Sigmoid colon (tissue), 7 donors: Measurements from ENCODE around the gene ATP10A. TPM values are rescaled to one million over a fixed set of nuclear protein-coding genes. Genes with fewer than 3 reads are reported as not detected.

Source experiments
- DNase-seq: peaks from one replicate; pipeline ENCODE4 v3.0.0-alpha.2; 2019
- H3K27ac ChIP-seq, 4 donors: fragments of 200-600 bp; sonication (generic); one replicate each; pipeline ENCODE4 v1.5.1; 2016 to 2019; ENCODE audit warnings: mild to moderate bottlenecking in 1 of 4
- H3K27me3 ChIP-seq, 3 donors: fragments of 200-600 bp; sonication (generic); one replicate each; pipeline ENCODE4 v1.5.1; 2019; ENCODE audit warnings: mild to moderate bottlenecking in 1 of 3
- H3K36me3 ChIP-seq, 4 donors: fragments of 200-600 bp; sonication (generic); one replicate each; pipeline ENCODE4 v1.5.1; 2016 to 2019
- H3K4me1 ChIP-seq, 4 donors: fragments of 200-600 bp; sonication (generic); one replicate each; pipeline ENCODE4 v1.5.1; 2017 to 2019
- H3K4me3 ChIP-seq, 4 donors: fragments of 200-600 bp; sonication (generic); one replicate each; pipeline ENCODE4 v1.5.1; 2017 to 2019; ENCODE audit warnings: mild to moderate bottlenecking in 2 of 4, moderate library complexity in 1 of 4
- H3K9me3 ChIP-seq, 4 donors: fragments of 200-600 bp in 3 of 4; sonication (generic) in 3 of 4; one replicate each; pipeline versions ENCODE4 v1.5.1 to v1.6.1; 2013 to 2019
- CTCF ChIP-seq, 4 experiments: fragments of 450-650 bp in 3 of 4; fragments of 200-600 bp in 1 of 4; IDR thresholded peaks; one replicate each; pipeline ENCODE4 v1.5.1; 2016 to 2019; ENCODE audit warnings: antibody characterized with exemption in 4 of 4, mild to moderate bottlenecking in 3 of 4, moderate library complexity in 2 of 4
- EP300 ChIP-seq, 4 donors: sonication (generic); formaldehyde crosslinking; IDR thresholded peaks; one replicate each; pipeline ENCODE4 v1.6.1; 2017; ENCODE audit warnings: antibody characterized with exemption in 4 of 4
- POLR2A ChIP-seq, 2 donors: fragments of 450-650 bp; IDR thresholded peaks; one replicate each; pipeline ENCODE4 v1.6.1; 2016; ENCODE audit warnings: antibody characterized with exemption in 2 of 2, mild to moderate bottlenecking in 2 of 2, moderate library complexity in 2 of 2
- POLR2AphosphoS5 ChIP-seq, 4 donors: sonication (generic); formaldehyde crosslinking; IDR thresholded peaks; one replicate each; pipeline ENCODE4 v1.6.1; 2017; ENCODE audit warnings: antibody characterized with exemption in 4 of 4
- WGBS, 2 donors: extraction: QIAGEN DNeasy Blood & Tissue Kit; methylation state at CpG; one replicate each; pipeline ENCODE4 v1.1.7; 2013; 5-methylcytosine and 5-hydroxymethylcytosine counted together
- intact Hi-C: fragments of 100-400 bp; cut with DNase I; formaldehyde crosslinking; loops from one replicate; pipeline ENCODE4 v1.15.1; 2023
- polyA plus RNA-seq, 3 donors: library from polyadenylated mRNA; stranded (reverse); fragments of 200-250 nt; gene quantifications; one replicate each; pipeline ENCODE4 v1.2.3, GENCODE V29; 2013
- total RNA-seq, 4 donors: library from RNA; depleted of rRNA; stranded (reverse); fragments of >200 nt; gene quantifications; one replicate each; pipeline ENCODE4 v1.1.0, GENCODE V29; 2016
- donor health status: healthy with polysubstance abuse.
- donor health status: Bipolar disorder and iron deficiency.
- donor health status: healthy.

The ATP10A gene
- total and polyA plus RNA-seq, 7 donors, result 0.23 to 7.7 (median 2.9) TPM

GRCh38 chr15:25766417-25766816 lies 96.7 kb downstream of the ATP10A start:
- WGBS, 2 donors, result 92 to 94% methylated on average over 7 of the region's 7 CpGs
- no peak overlapping the region for H3K4me3 ChIP-seq
- TF ChIP-seq CTCF (IDR thresholded peaks at IDR 0.05) (no peak), EP300 (IDR thresholded peaks at IDR 0.05) (no peak), POLR2AphosphoS5 (IDR thresholded peaks at IDR 0.05) (no peak), POLR2A (IDR thresholded peaks at IDR 0.05) (no peak)
- no peaks in the 10 kb centered on the region for H3K27me3 ChIP-seq
- no peaks in the 10 kb centered on the region for H3K4me1 ChIP-seq
- no peak overlapping the region for H3K27ac ChIP-seq
- H3K36me3 ChIP-seq, result no peaks in the 10 kb centered on the region
- intact Hi-C loops, result no loop called here
- no peaks in the 10 kb centered on the region for H3K9me3 ChIP-seq
- no peak for DNase-seq

GRCh38 chr15:25764980-25765735 lies 98.0 kb downstream of the ATP10A start:
- 87 to 91% methylated on average over 14 of the region's 14 CpGs for WGBS, 2 donors
- DNase-seq, result no peak
- TF ChIP-seq POLR2AphosphoS5 (IDR thresholded peaks at IDR 0.05) (no peak), EP300 (IDR thresholded peaks at IDR 0.05) (no peak), POLR2A (IDR thresholded peaks at IDR 0.05) (no peak), CTCF (IDR thresholded peaks at IDR 0.05) (no peak)
- intact Hi-C loops, result no loop called here
- H3K36me3 ChIP-seq, result no peaks in the 10 kb centered on the region
- H3K4me1 ChIP-seq, result no peaks in the 10 kb centered on the region
- no peak overlapping the region for H3K27ac ChIP-seq
- no peaks in the 10 kb centered on the region for H3K27me3 ChIP-seq
- no peak overlapping the region for H3K4me3 ChIP-seq
- no peaks in the 10 kb centered on the region for H3K9me3 ChIP-seq

- H3K36me3 ChIP-seq, result no peaks in the 10 kb centered on the region
- H3K4me3 ChIP-seq, result no peak overlapping the region
- intact Hi-C loops, result no loop called here
- no peaks in the 10 kb centered on the region for H3K27me3 ChIP-seq
- H3K27ac ChIP-seq, result no peak overlapping the region
- H3K4me1 ChIP-seq, result no peaks in the 10 kb centered on the region
- DNase-seq, result no peak
- TF ChIP-seq EP300 (IDR thresholded peaks at IDR 0.05) (no peak), POLR2AphosphoS5 (IDR thresholded peaks at IDR 0.05) (no peak)
- no peaks in the 10 kb centered on the region for H3K9me3 ChIP-seq
- 92 to 96% methylated on average over 7 of the region's 7 CpGs for WGBS, 2 donors
Observed at GRCh38 chr15:25763954-25764353, 99.2 kb downstream of the ATP10A start.

- Histone ChIP-seq H3K4me3 (no peak overlapping the region), H3K27ac (no peak overlapping the region), H3K36me3 (no peaks in the 10 kb centered on the region), H3K9me3 (no peaks in the 10 kb centered on the region), H3K4me1 (no peaks in the 10 kb centered on the region), H3K27me3 (no peaks in the 10 kb centered on the region)
- intact Hi-C loops, result no loop called here
- TF ChIP-seq EP300 (IDR thresholded peaks at IDR 0.05) (no peak), POLR2AphosphoS5 (IDR thresholded peaks at IDR 0.05) (no peak), CTCF (IDR thresholded peaks at IDR 0.05) (no peak), POLR2A (IDR thresholded peaks at IDR 0.05) (no peak)
- no peak for DNase-seq
- 31 to 59% methylated on average over 4 of the region's 4 CpGs for WGBS, 2 donors
Observed at GRCh38 chr15:25763331-25763751, 99.8 kb downstream of the ATP10A start.

GRCh38 chr15:25761971-25762662 lies 101.0 kb downstream of the ATP10A start:
- DNase-seq, result no peak
- Histone ChIP-seq H3K27me3 (no peaks in the 10 kb centered on the region), H3K27ac (no peak overlapping the region), H3K9me3 (no peaks in the 10 kb centered on the region), H3K4me3 (no peak overlapping the region), H3K4me1 (no peaks in the 10 kb centered on the region), H3K36me3 (no peaks in the 10 kb centered on the region)
- intact Hi-C loops, result no loop called here
- 65 to 71% methylated on average over 13 of the region's 13 CpGs for WGBS, 2 donors
- TF ChIP-seq CTCF (IDR thresholded peaks at IDR 0.05) (no peak), POLR2AphosphoS5 (IDR thresholded peaks at IDR 0.05) (no peak), EP300 (IDR thresholded peaks at IDR 0.05) (no peak), POLR2A (IDR thresholded peaks at IDR 0.05) (no peak)
